Type B pancreatic cell (in vitro differentiated cells): ENCODE measurements around the gene TBC1D28. TPM values are rescaled to one million over a fixed set of nuclear protein-coding genes. Genes with fewer than 3 reads are reported as not detected.
"Not testable (repeated sequence)": the region's sequence is repeated elsewhere in the genome, so short reads cannot be mapped to it uniquely, and the experiment has no call there.

Source experiments
- DNase-seq: peaks from one replicate; pipeline ENCODE4 v3.0.0; 2021; ENCODE audit warnings: mixed read lengths; ENCODE audit not compliant: unreplicated experiment; ENCODE audit errors: extremely low spot score
- H3K27ac Mint-ChIP-seq: 2 replicates; pipeline ENCODE4 v1.8.0; 2021; ENCODE audit warnings: mild to moderate bottlenecking, mixed read lengths
- H3K27me3 Mint-ChIP-seq: 2 replicates; pipeline ENCODE4 v1.8.0; 2021; ENCODE audit warnings: mixed read lengths
- H3K36me3 Mint-ChIP-seq: 2 replicates; pipeline ENCODE4 v1.8.0; 2021; ENCODE audit warnings: mixed read lengths
- H3K4me1 Mint-ChIP-seq: one replicate; pipeline ENCODE4 v1.8.0; 2021; ENCODE audit warnings: mixed read lengths; ENCODE audit not compliant: unreplicated experiment
- H3K4me3 Mint-ChIP-seq: 2 replicates; pipeline ENCODE4 v1.8.0; 2021; ENCODE audit warnings: mild to moderate bottlenecking, mixed read lengths
- H3K9me3 Mint-ChIP-seq: 2 replicates; pipeline ENCODE4 v1.8.0; 2021; ENCODE audit warnings: mixed read lengths
- long read RNA-seq: library from polyadenylated mRNA; unstranded; transcript quantifications from one replicate; pipeline ENCODE4 v2.0.0, GENCODE V29; 2020
- total RNA-seq: library from RNA; stranded (reverse); gene quantifications from 2 replicates; pipeline ENCODE4 v1.2.1, GENCODE V29; 2021; ENCODE audit warnings: low replicate concordance

The TBC1D28 gene
- not detected in 2 replicates for total RNA-seq
- long read RNA-seq, result 0 reads

- DNase-seq, H3K36me3 Mint-ChIP-seq, H3K4me3 Mint-ChIP-seq, H3K27me3 Mint-ChIP-seq, H3K9me3 Mint-ChIP-seq, H3K4me1 Mint-ChIP-seq, H3K27ac Mint-ChIP-seq: not testable (repeated sequence)
Measured at GRCh38 chr17:18644291-18644690, at the start of gene TBC1D28. TBC1D28 (minus strand) TSS chr17:18644391; CDS start chr17:18641352, 3,039 bp downstream.

- not testable (repeated sequence) for H3K27me3 Mint-ChIP-seq, H3K4me1 Mint-ChIP-seq, H3K9me3 Mint-ChIP-seq, H3K27ac Mint-ChIP-seq, DNase-seq
- Mint-ChIP-seq H3K36me3 (peaks cover 14% of the 10 kb centered on the region), H3K4me3 (peak overlapping the region; percentile 89)
Measured at GRCh38 chr17:18682668-18683067, 38.5 kb upstream of the TBC1D28 start.

GRCh38 chr17:18681767-18682571 is 37.8 kb upstream of the TBC1D28 start, which contains the start of gene FOXO3B:
FOXO3B (minus strand) TSS chr17:18682314; CDS start chr17:18681651, 663 bp downstream.
- peak; percentile 82 for DNase-seq
- Mint-ChIP-seq H3K27ac (peak within 1 kb of the TSS; percentile 62), H3K4me3 (peak within 1 kb of the TSS; percentile 89), H3K36me3 (peaks cover 17% of the 10 kb centered on the region)
- not testable (repeated sequence) for H3K9me3 Mint-ChIP-seq, H3K27me3 Mint-ChIP-seq, H3K4me1 Mint-ChIP-seq

GRCh38 chr17:18677381-18677780 is 33.2 kb upstream of the TBC1D28 start:
- H3K27me3 Mint-ChIP-seq, H3K4me3 Mint-ChIP-seq, H3K9me3 Mint-ChIP-seq, DNase-seq, H3K4me1 Mint-ChIP-seq, H3K27ac Mint-ChIP-seq: not testable (repeated sequence)
- H3K36me3 Mint-ChIP-seq, result peaks cover 41% of the 10 kb centered on the region

- not testable (repeated sequence) for H3K27ac Mint-ChIP-seq, H3K9me3 Mint-ChIP-seq, H3K4me1 Mint-ChIP-seq, H3K4me3 Mint-ChIP-seq, H3K27me3 Mint-ChIP-seq, DNase-seq
- H3K36me3 Mint-ChIP-seq, result peaks cover 44% of the 10 kb centered on the region
Measured at GRCh38 chr17:18676928-18677327, 32.7 kb upstream of the TBC1D28 start.

- H3K27me3 Mint-ChIP-seq, H3K27ac Mint-ChIP-seq, H3K4me1 Mint-ChIP-seq, H3K4me3 Mint-ChIP-seq, DNase-seq: not testable (repeated sequence)
- Mint-ChIP-seq H3K9me3 (peaks cover 11% of the 10 kb centered on the region), H3K36me3 (peaks cover 57% of the 10 kb centered on the region)
Measured at GRCh38 chr17:18672395-18673227, 28.4 kb upstream of the TBC1D28 start.

GRCh38 chr17:18668625-18669024 is 24.4 kb upstream of the TBC1D28 start:
- not testable (repeated sequence) for H3K27me3 Mint-ChIP-seq, H3K4me3 Mint-ChIP-seq, H3K27ac Mint-ChIP-seq, DNase-seq, H3K9me3 Mint-ChIP-seq, H3K4me1 Mint-ChIP-seq
- H3K36me3 Mint-ChIP-seq, result peaks cover 38% of the 10 kb centered on the region

- H3K36me3 Mint-ChIP-seq, result peaks cover 37% of the 10 kb centered on the region
Measured at GRCh38 chr17:18667535-18667934, 23.3 kb upstream of the TBC1D28 start.

GRCh38 chr17:18666326-18666725 is 22.1 kb upstream of the TBC1D28 start:
- H3K4me3 Mint-ChIP-seq, DNase-seq, H3K27me3 Mint-ChIP-seq, H3K27ac Mint-ChIP-seq, H3K9me3 Mint-ChIP-seq, H3K4me1 Mint-ChIP-seq: not testable (repeated sequence)
- H3K36me3 Mint-ChIP-seq, result peaks cover 35% of the 10 kb centered on the region

More at GRCh38 chr17:18667535-18667934, 23.3 kb upstream of the TBC1D28 start:
- H3K4me1 Mint-ChIP-seq, DNase-seq, H3K27me3 Mint-ChIP-seq, H3K27ac Mint-ChIP-seq, H3K9me3 Mint-ChIP-seq, H3K4me3 Mint-ChIP-seq: not testable (repeated sequence)

GRCh38 chr17:18661924-18662624 is 17.9 kb upstream of the TBC1D28 start:
- H3K9me3 Mint-ChIP-seq, H3K4me1 Mint-ChIP-seq, DNase-seq, H3K4me3 Mint-ChIP-seq, H3K27ac Mint-ChIP-seq, H3K27me3 Mint-ChIP-seq: not testable (repeated sequence)
- peaks cover 11% of the 10 kb centered on the region for H3K36me3 Mint-ChIP-seq

- DNase-seq, H3K4me1 Mint-ChIP-seq, H3K27me3 Mint-ChIP-seq, H3K36me3 Mint-ChIP-seq, H3K4me3 Mint-ChIP-seq, H3K9me3 Mint-ChIP-seq, H3K27ac Mint-ChIP-seq: not testable (repeated sequence)
Measured at GRCh38 chr17:18650094-18650493, 5.9 kb upstream of the TBC1D28 start.

- not testable (repeated sequence) for DNase-seq, H3K27me3 Mint-ChIP-seq, H3K4me3 Mint-ChIP-seq, H3K27ac Mint-ChIP-seq, H3K9me3 Mint-ChIP-seq, H3K36me3 Mint-ChIP-seq, H3K4me1 Mint-ChIP-seq
Measured at GRCh38 chr17:18643124-18643523, 1.1 kb downstream of the TBC1D28 start.

GRCh38 chr17:18638357-18638756 is 5.8 kb downstream of the TBC1D28 start:
- not testable (repeated sequence) for H3K4me1 Mint-ChIP-seq, H3K4me3 Mint-ChIP-seq, H3K36me3 Mint-ChIP-seq, H3K27ac Mint-ChIP-seq, H3K9me3 Mint-ChIP-seq, DNase-seq
- peaks cover 15% of the 10 kb centered on the region for H3K27me3 Mint-ChIP-seq
